GM18861 (cell line): Measurements from ENCODE around the gene MLXIPL.
A peak's percentile ranks its signal among the peaks of the same experiment; 100 is the strongest.
"Not testable (repeated sequence)": the region's sequence is repeated elsewhere in the genome, so short reads cannot be mapped to it uniquely, and the experiment has no call there.

ENCODE experiments used
- ATAC-seq: cut with Tn5 transposase; IDR thresholded peaks from one replicate; pipeline ENCODE4 v1.9.1; 2021; ENCODE audit not compliant: unreplicated experiment

Gene MLXIPL

DNA sequence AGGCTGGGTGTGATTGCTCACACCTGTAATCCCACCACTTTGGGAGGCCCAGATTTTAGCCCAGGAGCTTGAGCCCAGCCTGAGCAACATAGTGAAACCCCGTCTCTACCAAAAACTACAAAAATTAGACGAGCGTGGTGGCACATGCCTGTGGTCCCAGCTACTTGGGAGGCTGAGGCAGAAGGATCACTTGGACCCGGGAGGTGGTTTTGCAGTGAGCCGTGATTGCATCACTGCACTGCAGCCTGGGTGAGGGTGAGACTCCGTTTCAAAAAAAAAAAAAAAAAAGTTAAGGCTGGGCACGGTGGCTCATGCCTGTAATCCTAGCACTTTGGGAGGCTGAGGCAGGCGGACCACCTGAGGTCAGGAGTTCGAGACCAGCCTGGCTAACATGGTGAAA is 43.3 kb downstream of the MLXIPL start:
- not testable (repeated sequence) for ATAC-seq

GRCh38 chr7:73578342-73579128 is 45.8 kb downstream of the MLXIPL start, which contains the start of gene TBL2:
TSS of gene TBL2 (minus strand) at chr7:73578579. CDS start at chr7:73578549, 30 bp downstream.
- ATAC-seq: peak; percentile 80

GRCh38 chr7:73577627-73578341 is 46.5 kb downstream of the MLXIPL start:
- ATAC-seq: peak; percentile 6

- ATAC-seq: no peak
These were observed 50.5 kb downstream of the MLXIPL start for GRCh38 chr7:73573791-73574190.

DNA sequence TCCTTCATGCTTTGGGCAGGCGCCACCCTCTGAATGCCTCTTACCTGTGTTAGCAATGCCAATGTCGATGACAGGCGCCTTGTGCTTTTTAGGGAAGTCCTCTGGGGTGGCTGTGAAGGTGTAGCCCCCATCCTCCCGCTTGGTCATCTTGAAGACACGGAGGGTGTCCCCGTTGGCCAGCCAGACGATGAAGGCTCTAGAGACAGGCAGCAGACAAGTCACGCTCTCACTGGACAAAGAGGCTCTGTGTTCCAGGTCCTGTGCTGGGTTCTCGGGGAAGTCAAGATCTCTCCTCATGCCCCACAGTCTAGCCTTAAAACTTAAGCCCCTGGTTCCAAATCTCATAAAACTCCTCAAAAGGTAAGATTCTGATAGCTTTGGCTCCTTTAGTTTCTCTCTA is 51.0 kb downstream of the MLXIPL start:
- ATAC-seq: no peak

GRCh38 chr7:73572767-73573186 is 51.5 kb downstream of the MLXIPL start:
- ATAC-seq: no peak

GRCh38 chr7:73570977-73571376 is 53.3 kb downstream of the MLXIPL start:
- ATAC-seq: no peak

GRCh38 chr7:73570521-73570920 is 53.8 kb downstream of the MLXIPL start:
- ATAC-seq: no peak

DNA sequence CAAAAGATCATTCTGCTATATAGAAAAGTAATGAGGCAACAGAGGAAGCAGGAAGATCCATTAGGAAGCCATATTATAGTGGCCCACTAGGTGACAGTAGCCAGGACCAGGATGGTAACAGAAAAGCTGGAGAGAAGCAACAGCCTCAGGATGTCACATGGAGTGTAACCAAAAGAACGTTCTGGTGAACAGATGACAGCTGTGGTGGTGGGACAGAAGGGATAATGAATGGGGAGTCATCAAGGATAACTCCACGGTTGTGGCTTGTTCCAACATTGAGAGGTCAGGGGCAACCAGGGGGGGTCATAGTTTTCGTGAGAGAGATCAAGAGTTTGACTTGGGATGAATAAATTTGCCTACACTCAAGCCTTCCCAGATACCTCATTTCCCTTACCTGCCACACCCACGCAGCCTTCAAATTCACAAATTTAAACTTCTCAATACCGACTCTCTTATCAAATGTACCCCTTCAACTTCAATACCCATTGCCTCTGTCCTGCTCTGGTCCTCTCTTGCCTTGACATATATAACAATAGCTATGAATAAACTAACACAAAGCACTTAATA is 55.2 kb downstream of the MLXIPL start:
- ATAC-seq: no peak

DNA sequence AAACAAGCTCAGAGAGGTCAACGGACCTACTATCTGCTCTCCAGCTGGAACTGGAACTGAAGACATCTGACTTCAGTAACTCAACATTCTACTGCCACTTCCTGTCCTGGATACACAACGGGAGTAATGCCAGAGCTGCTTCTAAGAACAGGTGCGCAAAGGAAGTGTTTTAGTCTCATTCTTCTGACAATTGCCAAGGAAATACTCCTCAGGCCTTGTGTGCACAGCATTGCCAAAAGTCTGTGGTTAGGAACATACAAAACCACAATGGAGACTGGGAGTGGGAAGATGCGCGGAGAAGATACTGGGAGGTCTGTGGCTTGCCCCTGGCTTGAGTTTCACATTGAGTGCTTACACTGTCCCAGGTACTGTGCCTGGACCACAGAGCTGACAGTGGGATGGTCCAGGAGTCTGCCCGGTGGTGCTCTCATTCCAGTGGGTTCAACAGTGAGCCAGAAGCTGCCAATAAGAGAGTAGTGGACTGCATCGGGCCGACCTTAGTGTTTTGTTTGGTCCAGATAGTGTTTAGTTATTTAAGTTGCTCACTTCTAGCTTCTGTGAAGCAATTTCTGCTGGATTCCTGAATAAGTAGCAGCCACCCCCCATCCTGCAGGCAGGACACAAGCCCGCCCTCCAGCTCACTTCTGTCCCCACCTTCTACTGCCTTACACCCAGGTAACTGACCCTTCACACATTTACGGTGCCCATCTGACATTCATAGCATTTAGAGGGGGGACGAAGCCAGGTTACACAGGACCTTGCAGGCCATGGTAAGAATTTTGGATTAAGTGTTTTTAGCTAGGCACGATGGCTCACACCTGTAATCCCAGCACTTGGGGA is 56.3 kb downstream of the MLXIPL start:
- ATAC-seq: no peak

DNA sequence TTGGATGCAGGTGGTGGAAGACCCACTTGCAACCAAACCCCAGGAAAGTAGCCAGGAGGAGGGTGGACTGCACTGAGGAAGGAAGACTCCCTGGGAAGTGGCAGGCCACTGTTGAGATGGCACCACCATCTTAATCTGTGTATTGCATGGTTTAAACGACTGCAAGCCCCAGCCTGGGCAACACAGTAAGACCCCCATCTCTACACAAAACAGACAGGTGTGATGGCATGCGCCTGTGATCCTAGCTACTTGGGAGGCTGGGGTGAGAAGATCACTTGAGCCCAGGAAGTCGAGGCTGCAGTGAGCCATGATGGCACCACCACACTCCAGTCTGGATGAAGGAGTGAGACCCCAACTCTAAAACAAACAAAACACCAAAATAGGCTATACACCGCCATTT is 57.2 kb downstream of the MLXIPL start:
- ATAC-seq: no peak

- ATAC-seq: not testable (repeated sequence)
These were observed 57.9 kb downstream of the MLXIPL start for GRCh38 chr7:73566431-73566830.

DNA sequence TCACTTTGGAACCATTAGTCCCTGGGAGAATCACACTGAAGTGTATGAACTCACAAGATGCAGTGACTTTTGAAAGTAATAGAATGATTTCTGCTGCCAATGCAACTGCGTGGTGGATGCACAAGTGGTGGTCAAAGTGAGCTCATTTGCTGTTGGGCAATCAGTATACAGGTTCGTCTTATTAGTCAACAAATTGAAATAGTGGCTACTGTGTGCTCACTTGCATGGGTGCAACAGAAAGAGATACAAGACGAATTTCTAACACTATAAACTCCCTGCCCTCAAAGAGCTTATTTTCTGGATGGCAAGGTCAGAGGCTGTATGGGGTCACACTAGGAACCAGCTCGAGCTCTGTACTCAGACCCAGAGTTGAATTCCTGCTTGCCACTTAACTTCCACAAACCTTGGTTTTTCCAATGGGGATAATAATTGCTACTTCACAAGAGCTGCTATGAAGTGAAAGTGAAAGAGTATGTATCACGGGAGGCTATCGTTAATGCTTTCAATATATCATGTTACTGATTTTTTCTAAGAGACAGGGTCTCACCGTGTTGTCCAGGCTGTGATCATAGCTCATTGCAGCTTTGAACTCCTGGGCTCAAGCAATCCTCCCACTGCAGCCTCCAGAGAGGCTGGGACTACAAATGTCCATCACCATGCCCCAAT is 58.5 kb downstream of the MLXIPL start:
- no peak for ATAC-seq

- no peak for ATAC-seq
These were observed 64.0 kb downstream of the MLXIPL start for GRCh38 chr7:73560109-73560835.

- peak; percentile 25 for ATAC-seq
These were observed 66.7 kb downstream of the MLXIPL start, which contains the start of gene BCL7B for GRCh38 chr7:73557397-73558257. TSS of gene BCL7B (minus strand) at chr7:73557690. CDS start at chr7:73557578, 112 bp downstream.

DNA sequence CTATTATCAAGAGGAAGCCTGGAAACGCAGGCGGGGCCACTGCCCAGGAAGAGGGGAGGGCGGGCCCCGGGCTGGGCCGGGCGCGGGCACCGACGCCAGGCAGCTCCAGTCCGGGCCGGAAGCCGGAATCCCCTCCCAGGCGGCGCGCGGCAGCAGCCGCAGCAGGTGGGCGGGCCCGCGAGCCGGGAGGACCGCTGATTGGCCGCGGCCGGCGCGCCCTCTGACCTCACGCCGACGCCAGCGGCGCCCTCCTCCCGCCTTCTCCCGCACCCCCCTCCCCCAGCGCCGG is 67.3 kb downstream of the MLXIPL start:
- peak; percentile 86 for ATAC-seq

DNA sequence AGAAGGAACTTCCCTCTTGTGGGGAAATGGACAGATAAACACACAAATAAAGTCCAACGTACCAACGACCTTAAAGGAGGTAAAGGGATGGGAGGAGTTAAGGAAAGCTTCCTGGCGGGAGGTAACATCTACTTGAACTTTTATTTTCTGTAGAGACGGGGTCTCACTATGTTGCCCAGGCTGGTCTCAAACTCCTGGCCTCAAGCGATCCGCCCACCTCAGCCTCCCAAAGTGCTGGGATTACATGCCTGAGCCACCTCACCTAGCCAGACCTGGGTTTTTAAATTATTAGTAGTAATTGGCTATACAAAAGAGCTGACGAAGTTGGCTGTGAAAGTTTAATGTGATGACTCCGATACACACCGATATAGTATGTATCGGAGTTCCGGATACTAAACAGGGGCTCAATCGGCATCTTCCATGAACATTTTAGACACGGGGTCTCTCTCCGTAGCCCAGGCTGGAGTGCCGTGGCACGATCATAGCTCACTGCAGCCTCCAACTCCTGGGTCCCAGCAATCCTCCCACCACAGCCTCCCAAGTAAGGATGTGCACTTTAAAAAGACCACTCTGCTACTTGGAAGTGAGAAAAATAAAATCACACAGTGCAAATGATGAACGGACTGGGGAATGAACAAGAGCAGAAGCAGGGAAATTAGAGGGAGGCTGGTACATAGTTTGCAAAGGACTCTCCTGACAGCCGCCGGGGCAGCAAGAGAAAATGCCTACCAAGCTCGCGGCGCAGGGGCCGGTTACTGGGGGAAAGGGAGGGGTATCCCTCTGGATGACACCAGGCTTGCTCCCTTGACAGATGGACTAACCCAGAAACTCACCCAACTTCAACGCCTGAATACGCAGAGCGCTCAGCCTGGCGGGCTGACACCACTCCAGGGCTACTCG is 67.9 kb downstream of the MLXIPL start:
- no peak for ATAC-seq

DNA sequence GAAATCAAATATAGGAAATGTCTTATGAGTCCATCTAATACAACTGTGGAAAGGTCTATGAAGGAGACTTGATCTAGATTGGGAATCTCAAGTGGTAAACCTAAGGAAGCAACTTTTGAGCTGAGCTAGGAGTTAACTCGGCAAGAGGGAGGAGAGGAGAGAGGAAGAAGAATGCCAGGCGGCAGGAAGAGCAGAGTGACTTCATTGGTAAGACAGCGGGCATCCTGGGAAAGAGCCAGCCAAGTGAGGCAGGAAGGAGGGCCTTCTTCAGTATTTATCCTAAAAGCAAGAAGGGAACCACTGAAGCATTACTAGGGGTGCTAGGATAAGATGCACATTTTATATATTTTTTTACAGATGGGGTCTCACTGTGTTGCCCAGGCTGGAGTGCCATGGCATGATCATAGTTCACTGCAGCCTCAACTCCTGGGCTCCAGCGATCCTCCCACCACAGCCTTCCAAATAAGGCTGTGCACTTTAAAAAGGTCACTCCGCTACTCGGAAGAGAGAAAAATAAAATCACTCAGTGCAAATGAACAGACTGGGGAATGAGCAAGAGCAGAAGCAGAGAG is 68.8 kb downstream of the MLXIPL start:
- ATAC-seq: no peak
